GM18511 (cell line): ENCODE measurements around the gene RBM19.
"Not testable (repeated sequence)": the region's sequence is repeated elsewhere in the genome, so short reads cannot be mapped to it uniquely, and the experiment has no call there.

Source experiments
- ATAC-seq: cut with Tn5 transposase; IDR thresholded peaks from one replicate; pipeline ENCODE4 v1.9.1; 2021; ENCODE audit warnings: mild to moderate bottlenecking, moderate library complexity; ENCODE audit not compliant: unreplicated experiment

Gene RBM19

GRCh38 chr12:113908584-113909100 is 57.5 kb downstream of the RBM19 start:
- no peak for ATAC-seq

GRCh38 chr12:113907446-113908180 is 58.5 kb downstream of the RBM19 start:
- no peak for ATAC-seq

GRCh38 chr12:113906411-113907200 is 59.5 kb downstream of the RBM19 start:
- no peak for ATAC-seq

GRCh38 chr12:113905829-113906228 is 60.3 kb downstream of the RBM19 start:
- ATAC-seq: no peak

GRCh38 chr12:113903381-113903863 is 62.7 kb downstream of the RBM19 start:
- no peak for ATAC-seq

GRCh38 chr12:113901319-113901718 is 64.8 kb downstream of the RBM19 start:
- not testable (repeated sequence) for ATAC-seq

GRCh38 chr12:113900716-113901115 is 65.4 kb downstream of the RBM19 start:
- no peak for ATAC-seq

- ATAC-seq: no peak
Observed at GRCh38 chr12:113899561-113900471, 66.3 kb downstream of the RBM19 start.

GRCh38 chr12:113899042-113899560 is 67.0 kb downstream of the RBM19 start:
- ATAC-seq: no peak

GRCh38 chr12:113898466-113898865 is 67.7 kb downstream of the RBM19 start:
- ATAC-seq: no peak

- no peak for ATAC-seq
Observed at GRCh38 chr12:113897406-113897805, 68.7 kb downstream of the RBM19 start.

- ATAC-seq: no peak
Observed at GRCh38 chr12:113896841-113897240, 69.3 kb downstream of the RBM19 start.

GRCh38 chr12:113896194-113896593 is 69.9 kb downstream of the RBM19 start:
- ATAC-seq: no peak

- ATAC-seq: no peak
Observed at GRCh38 chr12:113895176-113895575, 70.9 kb downstream of the RBM19 start.

- ATAC-seq: no peak
Observed at GRCh38 chr12:113894697-113895096, 71.4 kb downstream of the RBM19 start.

GRCh38 chr12:113893221-113893620 is 72.9 kb downstream of the RBM19 start:
- ATAC-seq: no peak

- ATAC-seq: no peak
Observed at GRCh38 chr12:113892556-113892955, 73.6 kb downstream of the RBM19 start.

GRCh38 chr12:113891739-113892520 is 74.2 kb downstream of the RBM19 start:
- no peak for ATAC-seq

GRCh38 chr12:113891167-113891692 is 74.9 kb downstream of the RBM19 start:
- ATAC-seq: no peak
